Measurements from ENCODE around the gene LPIN1. TPM values are rescaled to one million over a fixed set of nuclear protein-coding genes. Genes with fewer than 3 reads are reported as not detected.

Gene LPIN1
- total RNA-seq, 1 experiment from 2014 or later = 13.9 TPM

DNA sequence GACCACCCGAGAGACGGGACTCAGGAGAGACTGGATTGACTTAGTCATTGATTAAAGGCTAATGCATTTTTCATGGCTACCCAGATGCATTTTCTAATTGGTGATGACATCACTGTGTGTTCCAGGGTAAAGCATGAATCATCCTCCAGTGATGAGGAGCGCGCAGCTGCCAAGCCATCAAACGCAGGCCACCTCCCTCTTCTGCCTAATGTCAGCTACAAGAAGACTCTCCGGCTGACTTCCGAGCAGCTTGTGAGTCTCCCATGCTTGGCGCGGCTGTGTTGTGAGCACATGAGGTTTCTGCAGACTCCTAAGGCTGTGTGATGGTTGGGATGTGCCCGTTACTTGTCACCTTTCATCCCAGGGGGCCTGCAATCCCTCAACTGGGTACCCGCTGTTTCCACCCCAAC is 56.4 kb downstream of the LPIN1 start (continued):
- TF ChIP-seq ZNF121 (CRISPR knock-in tag; IDR thresholded peaks at IDR 0.05) = no peak
- TF ChIP-seq JAZF1 (CRISPR knock-in tag; IDR thresholded peaks at IDR 0.05) = no peak
- TF ChIP-seq, protein P1, sequence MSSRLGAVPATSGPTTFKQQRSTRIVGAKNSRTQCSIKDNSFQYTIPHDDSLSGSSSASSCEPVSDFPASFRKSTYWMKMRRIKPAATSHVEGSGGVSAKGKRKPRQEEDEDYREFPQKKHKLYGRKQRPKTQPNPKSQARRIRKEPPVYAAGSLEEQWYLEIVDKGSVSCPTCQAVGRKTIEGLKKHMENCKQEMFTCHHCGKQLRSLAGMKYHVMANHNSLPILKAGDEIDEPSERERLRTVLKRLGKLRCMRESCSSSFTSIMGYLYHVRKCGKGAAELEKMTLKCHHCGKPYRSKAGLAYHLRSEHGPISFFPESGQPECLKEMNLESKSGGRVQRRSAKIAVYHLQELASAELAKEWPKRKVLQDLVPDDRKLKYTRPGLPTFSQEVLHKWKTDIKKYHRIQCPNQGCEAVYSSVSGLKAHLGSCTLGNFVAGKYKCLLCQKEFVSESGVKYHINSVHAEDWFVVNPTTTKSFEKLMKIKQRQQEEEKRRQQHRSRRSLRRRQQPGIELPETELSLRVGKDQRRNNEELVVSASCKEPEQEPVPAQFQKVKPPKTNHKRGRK (CRISPR knock-in tag; IDR thresholded peaks at IDR 0.05; ENCODE audit: borderline replicate concordance) = no peak
- TF ChIP-seq NR1H2 (CRISPR knock-in tag; IDR thresholded peaks at IDR 0.05) = no peak
- no peak for TF ChIP-seq FOXP1 (CRISPR knock-in tag; IDR thresholded peaks at IDR 0.05; ENCODE audit: borderline replicate concordance)
- no peak for TF ChIP-seq MYBL2 (CRISPR knock-in tag; IDR thresholded peaks at IDR 0.05)
- no peak for TF ChIP-seq CREB1 (CRISPR knock-in tag; IDR thresholded peaks at IDR 0.05)
- no peak for TF ChIP-seq GABPB1 (CRISPR knock-in tag; IDR thresholded peaks at IDR 0.05)
- no peak for TF ChIP-seq RORB (CRISPR knock-in tag; IDR thresholded peaks at IDR 0.05)
- TF ChIP-seq RELA (CRISPR knock-in tag; IDR thresholded peaks at IDR 0.05; ENCODE audit: borderline replicate concordance) = no peak

DNA sequence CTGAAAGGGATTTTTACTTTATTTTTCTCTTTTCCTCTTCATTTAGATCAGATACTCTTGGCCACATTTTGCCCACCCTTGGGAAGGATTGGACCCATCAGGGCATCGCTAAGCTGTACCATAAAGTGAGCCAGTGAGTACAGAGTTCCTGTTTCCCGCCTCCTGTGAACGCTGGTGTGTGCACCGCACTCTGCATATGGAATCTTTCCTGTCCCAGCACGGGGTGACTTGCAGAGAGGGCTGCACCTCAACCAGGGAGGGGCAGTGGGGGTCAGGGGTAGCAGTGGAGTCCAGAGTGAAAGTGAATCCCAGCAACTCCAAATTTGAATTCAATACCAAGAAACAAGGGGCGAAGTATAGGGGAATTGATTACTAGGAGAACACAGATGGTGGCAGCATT is 58.6 kb downstream of the LPIN1 start:
- Mint-ChIP-seq H3K9me3 (no peaks in the 10 kb centered on the region), H3K27ac (no peak overlapping the region), H3K36me3 (peaks cover 38% of the 10 kb centered on the region), H3K27me3 (ENCODE audit: low read depth) (no peaks in the 10 kb centered on the region), H3K4me1 (no peaks in the 10 kb centered on the region), H3K4me3 (no peak overlapping the region)
- ChIA-PET POLR2A (no interaction called here), CTCF (no interaction called here)
- DNase-seq (ENCODE audit: low spot score) (no peak), ATAC-seq (no peak)
- TF ChIP-seq, protein P2, sequence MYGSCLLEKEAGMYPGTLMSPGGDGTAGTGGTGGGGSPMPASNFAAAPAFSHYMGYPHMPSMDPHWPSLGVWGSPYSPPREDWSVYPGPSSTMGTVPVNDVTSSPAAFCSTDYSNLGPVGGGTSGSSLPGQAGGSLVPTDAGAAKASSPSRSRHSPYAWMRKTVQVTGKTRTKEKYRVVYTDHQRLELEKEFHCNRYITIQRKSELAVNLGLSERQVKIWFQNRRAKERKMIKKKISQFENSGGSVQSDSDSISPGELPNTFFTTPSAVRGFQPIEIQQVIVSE (CRISPR knock-in tag; IDR thresholded peaks at IDR 0.05; ENCODE audit: borderline replicate concordance) = no peak
- no peak for TF ChIP-seq JAZF1 (CRISPR knock-in tag; IDR thresholded peaks at IDR 0.05)
- no peak for TF ChIP-seq NR3C1 (CRISPR knock-in tag; conservative IDR thresholded peaks at IDR 0.05; ENCODE audit: low read depth)
- TF ChIP-seq, protein P3, sequence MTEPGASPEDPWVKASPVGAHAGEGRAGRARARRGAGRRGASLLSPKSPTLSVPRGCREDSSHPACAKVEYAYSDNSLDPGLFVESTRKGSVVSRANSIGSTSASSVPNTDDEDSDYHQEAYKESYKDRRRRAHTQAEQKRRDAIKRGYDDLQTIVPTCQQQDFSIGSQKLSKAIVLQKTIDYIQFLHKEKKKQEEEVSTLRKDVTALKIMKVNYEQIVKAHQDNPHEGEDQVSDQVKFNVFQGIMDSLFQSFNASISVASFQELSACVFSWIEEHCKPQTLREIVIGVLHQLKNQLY (CRISPR knock-in tag; IDR thresholded peaks at IDR 0.05) = no peak
- TF ChIP-seq, protein P4, sequence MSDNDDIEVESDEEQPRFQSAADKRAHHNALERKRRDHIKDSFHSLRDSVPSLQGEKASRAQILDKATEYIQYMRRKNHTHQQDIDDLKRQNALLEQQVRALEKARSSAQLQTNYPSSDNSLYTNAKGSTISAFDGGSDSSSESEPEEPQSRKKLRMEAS (CRISPR knock-in tag; IDR thresholded peaks at IDR 0.05) = no peak
- TF ChIP-seq GTF2I (CRISPR knock-in tag; conservative IDR thresholded peaks at IDR 0.05) = no peak
- no peak for TF ChIP-seq ETV6 (CRISPR knock-in tag; IDR thresholded peaks at IDR 0.05)
- no peak for TF ChIP-seq ESRRA (CRISPR knock-in tag; IDR thresholded peaks at IDR 0.05; ENCODE audit: borderline replicate concordance)

DNA sequence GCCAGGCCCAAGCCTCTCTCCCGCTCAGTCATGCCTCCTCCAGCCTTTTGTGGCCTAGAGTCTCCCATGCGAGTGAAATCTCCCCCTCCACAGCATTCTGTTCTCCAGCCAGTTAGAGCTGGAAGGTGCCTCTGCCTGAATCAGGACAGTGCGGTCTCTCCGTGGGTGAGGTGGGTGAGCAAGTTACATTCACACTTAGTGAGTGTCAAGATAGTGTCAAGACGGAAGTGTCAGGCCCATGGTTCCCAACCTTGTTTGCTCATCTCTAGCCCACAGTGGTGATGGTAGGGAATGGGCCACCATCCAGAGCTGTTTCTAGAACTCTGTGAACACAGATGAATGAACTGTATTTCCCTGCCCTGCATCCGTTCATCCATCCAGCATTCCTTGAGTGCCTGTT is 59.5 kb downstream of the LPIN1 start:
- Mint-ChIP-seq H3K27ac (no peak overlapping the region), H3K4me3 (no peak overlapping the region), H3K27me3 (ENCODE audit: low read depth) (no peaks in the 10 kb centered on the region), H3K36me3 (peaks cover 38% of the 10 kb centered on the region), H3K9me3 (no peaks in the 10 kb centered on the region), H3K4me1 (no peaks in the 10 kb centered on the region)
- ATAC-seq (no peak), DNase-seq (ENCODE audit: low spot score) (no peak)
- POLR2A ChIA-PET = no interaction called here
- CTCF ChIA-PET = no interaction called here
- TF ChIP-seq TEAD4 (CRISPR knock-in tag; IDR thresholded peaks at IDR 0.05) (no peak), OVOL2 (CRISPR knock-in tag; IDR thresholded peaks at IDR 0.05; ENCODE audit: borderline replicate concordance) (no peak), HMGA2 (CRISPR knock-in tag; IDR thresholded peaks at IDR 0.05) (no peak), ZNF317 (CRISPR knock-in tag; IDR thresholded peaks at IDR 0.05; ENCODE audit: borderline replicate concordance, low read depth) (no peak), RORB (CRISPR knock-in tag; IDR thresholded peaks at IDR 0.05) (no peak), FOXK1 (CRISPR knock-in tag; IDR thresholded peaks at IDR 0.05) (no peak), ZNF219 (CRISPR knock-in tag; IDR thresholded peaks at IDR 0.05; ENCODE audit: borderline replicate concordance) (no peak)
- TF ChIP-seq, protein P5, sequence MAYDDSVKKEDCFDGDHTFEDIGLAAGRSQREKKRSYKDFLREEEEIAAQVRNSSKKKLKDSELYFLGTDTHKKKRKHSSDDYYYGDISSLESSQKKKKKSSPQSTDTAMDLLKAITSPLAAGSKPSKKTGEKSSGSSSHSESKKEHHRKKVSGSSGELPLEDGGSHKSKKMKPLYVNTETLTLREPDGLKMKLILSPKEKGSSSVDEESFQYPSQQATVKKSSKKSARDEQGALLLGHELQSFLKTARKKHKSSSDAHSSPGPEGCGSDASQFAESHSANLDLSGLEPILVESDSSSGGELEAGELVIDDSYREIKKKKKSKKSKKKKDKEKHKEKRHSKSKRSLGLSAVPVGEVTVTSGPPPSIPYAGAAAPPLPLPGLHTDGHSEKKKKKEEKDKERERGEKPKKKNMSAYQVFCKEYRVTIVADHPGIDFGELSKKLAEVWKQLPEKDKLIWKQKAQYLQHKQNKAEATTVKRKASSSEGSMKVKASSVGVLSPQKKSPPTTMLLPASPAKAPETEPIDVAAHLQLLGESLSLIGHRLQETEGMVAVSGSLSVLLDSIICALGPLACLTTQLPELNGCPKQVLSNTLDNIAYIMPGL (CRISPR knock-in tag; IDR thresholded peaks at IDR 0.05) = no peak
- TF ChIP-seq, protein P6, sequence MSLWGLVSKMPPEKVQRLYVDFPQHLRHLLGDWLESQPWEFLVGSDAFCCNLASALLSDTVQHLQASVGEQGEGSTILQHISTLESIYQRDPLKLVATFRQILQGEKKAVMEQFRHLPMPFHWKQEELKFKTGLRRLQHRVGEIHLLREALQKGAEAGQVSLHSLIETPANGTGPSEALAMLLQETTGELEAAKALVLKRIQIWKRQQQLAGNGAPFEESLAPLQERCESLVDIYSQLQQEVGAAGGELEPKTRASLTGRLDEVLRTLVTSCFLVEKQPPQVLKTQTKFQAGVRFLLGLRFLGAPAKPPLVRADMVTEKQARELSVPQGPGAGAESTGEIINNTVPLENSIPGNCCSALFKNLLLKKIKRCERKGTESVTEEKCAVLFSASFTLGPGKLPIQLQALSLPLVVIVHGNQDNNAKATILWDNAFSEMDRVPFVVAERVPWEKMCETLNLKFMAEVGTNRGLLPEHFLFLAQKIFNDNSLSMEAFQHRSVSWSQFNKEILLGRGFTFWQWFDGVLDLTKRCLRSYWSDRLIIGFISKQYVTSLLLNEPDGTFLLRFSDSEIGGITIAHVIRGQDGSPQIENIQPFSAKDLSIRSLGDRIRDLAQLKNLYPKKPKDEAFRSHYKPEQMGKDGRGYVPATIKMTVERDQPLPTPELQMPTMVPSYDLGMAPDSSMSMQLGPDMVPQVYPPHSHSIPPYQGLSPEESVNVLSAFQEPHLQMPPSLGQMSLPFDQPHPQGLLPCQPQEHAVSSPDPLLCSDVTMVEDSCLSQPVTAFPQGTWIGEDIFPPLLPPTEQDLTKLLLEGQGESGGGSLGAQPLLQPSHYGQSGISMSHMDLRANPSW (CRISPR knock-in tag; conservative IDR thresholded peaks at IDR 0.05; ENCODE audit: low read depth) = no peak
- TF ChIP-seq, protein P4 (CRISPR knock-in tag; IDR thresholded peaks at IDR 0.05) = no peak
- TF ChIP-seq, protein P1 (CRISPR knock-in tag; IDR thresholded peaks at IDR 0.05; ENCODE audit: borderline replicate concordance) = no peak
